GM12878 (cell line): ENCODE results near the gene RIPOR1. TPM values are rescaled to one million over a fixed set of nuclear protein-coding genes. Genes with fewer than 3 reads are reported as not detected.

ENCODE experiments used
- ATF7 ChIP-seq: fragments of 450-650 bp; IDR thresholded peaks from 2 replicates; pipeline ENCODE4 v1.6.1; 2016; ENCODE audit warnings: low read depth, mild to moderate bottlenecking
- CBFB ChIP-seq: IDR thresholded peaks from 2 replicates; pipeline ENCODE4 v1.6.1; 2016; ENCODE audit warnings: antibody characterized with exemption, low read depth
- CHD4 ChIP-seq: fragments of 200-600 bp; sonication (generic); IDR thresholded peaks from 2 replicates; pipeline ENCODE4 v1.6.1; 2016; ENCODE audit warnings: mild to moderate bottlenecking
- DPF2 ChIP-seq: fragments of 450-650 bp; IDR thresholded peaks from 2 replicates; pipeline ENCODE4 v1.6.1; 2017; ENCODE audit warnings: mild to moderate bottlenecking
- HCFC1 ChIP-seq: fragments of 150-350 bp; IDR thresholded peaks from 2 replicates; pipeline ENCODE4 v1.6.1; 2014; ENCODE audit warnings: low read length
- MXI1 ChIP-seq: fragments of 150-350 bp; IDR thresholded peaks from 2 replicates; pipeline ENCODE4 v1.6.1; 2011; ENCODE audit warnings: low read depth, mild to moderate bottlenecking, inconsistent platforms, low read length, improper control_type of control experiment
- NFYA ChIP-seq: IDR thresholded peaks from 2 replicates; pipeline ENCODE4 v1.6.1; 2011; ENCODE audit warnings: low read depth, mild to moderate bottlenecking, low read length, improper control_type of control experiment, borderline replicate concordance
- PAX5 ChIP-seq: IDR thresholded peaks from 2 replicates; pipeline ENCODE4 v1.6.1; 2011; ENCODE audit warnings: low read depth, low read length, borderline replicate concordance
- RCOR1 ChIP-seq: conservative IDR thresholded peaks from 2 replicates; pipeline ENCODE4 v1.6.1; 2012; ENCODE audit warnings: low read depth, low read length, improper control_type of control experiment
- SIN3A ChIP-seq: IDR thresholded peaks from 2 replicates; pipeline ENCODE4 v1.6.1; 2012; ENCODE audit warnings: low read depth, low read length, improper control_type of control experiment
- SIX5 ChIP-seq: IDR thresholded peaks from 2 replicates; pipeline ENCODE4 v1.6.1; 2011; ENCODE audit warnings: mild to moderate bottlenecking, low read depth, low read length, moderate library complexity; ENCODE audit not compliant: severe bottlenecking
- SMC3 ChIP-seq: IDR thresholded peaks from 2 replicates; pipeline ENCODE4 v1.6.1; 2011; ENCODE audit warnings: low read length, improper control_type of control experiment, borderline replicate concordance
- SPI1 ChIP-seq: IDR thresholded peaks from 2 replicates; pipeline ENCODE4 v1.6.1; 2011; ENCODE audit warnings: low read depth, mild to moderate bottlenecking, low read length, moderate library complexity, borderline replicate concordance; ENCODE audit not compliant: insufficient read depth
- SREBF2 ChIP-seq: IDR thresholded peaks from 2 replicates; pipeline ENCODE4 v1.6.1; 2012; ENCODE audit warnings: mild to moderate bottlenecking, low read length
- STAT1 ChIP-seq: fragments of 450-650 bp; conservative IDR thresholded peaks from 2 replicates; pipeline ENCODE4 v1.6.1; 2014; ENCODE audit warnings: antibody characterized with exemption, mild to moderate bottlenecking
- TBL1XR1 ChIP-seq: IDR thresholded peaks from 2 replicates; pipeline ENCODE4 v1.6.1; 2012; ENCODE audit warnings: low read depth, low read length, improper control_type of control experiment
- polyA plus RNA-seq, 11 experiments: library from polyadenylated mRNA; depleted of rRNA in 4 of 11; unstranded in 6 of 11; stranded (reverse) in 5 of 11; fragments of >200 nt; fragmentation: Nextera tagmentation in 4 of 11; fragmentation: Illumina TruSeq in 1 of 11; extraction: Ambion mirVana in 4 of 11; extraction: Trizol in 1 of 11; gene quantifications; 1 replicate in 1 of 11; 2 replicates in 10 of 11; pipeline versions ENCODE4 v1.2.1 to v1.2.3, GENCODE V29; 2011 to 2016; ENCODE audit warnings: inconsistent platforms in 2 of 11, missing spikeins in 2 of 11, low read depth in 1 of 11
- total RNA-seq, 4 experiments: library from RNA; depleted of rRNA in 3 of 4; stranded (reverse); fragments of >200 nt in 3 of 4; fragmentation: Illumina TruSeq in 1 of 4; extraction: Trizol in 1 of 4; gene quantifications; 2 replicates each; pipeline versions ENCODE4 v1.2.1 to v1.2.3, GENCODE V29; 2013 to 2021
- TF ChIP-seq, protein P1 (sequence below): fragments of 450-650 bp; IDR thresholded peaks from 2 replicates; pipeline ENCODE4 v1.6.1; 2017; ENCODE audit warnings: borderline replicate concordance
- TF ChIP-seq, protein P2 (sequence below): fragments of 150-350 bp; IDR thresholded peaks from 2 replicates; pipeline ENCODE4 v1.6.1; 2016; ENCODE audit warnings: low read depth, low read length
- TF ChIP-seq, protein P3 (sequence below): fragments of 150-350 bp; IDR thresholded peaks from 2 replicates; pipeline ENCODE4 v1.6.1; 2014; ENCODE audit warnings: mild to moderate bottlenecking, low read depth, low read length
- TF ChIP-seq, protein P4 (sequence below): IDR thresholded peaks from 2 replicates; pipeline ENCODE4 v1.6.1; 2012; ENCODE audit warnings: low read depth, low read length, improper control_type of control experiment
- TF ChIP-seq, protein P5 (sequence below): fragments of 450-650 bp; conservative IDR thresholded peaks from 2 replicates; pipeline ENCODE4 v1.6.1; 2017; ENCODE audit warnings: mild to moderate bottlenecking, moderate library complexity

The RIPOR1 gene
- total and polyA plus RNA-seq, 10 of the 15 experiments (the other 5 are each of a cell fraction or from before 2014, with no cell fraction given) = 0.13 to 28.5 (median 7.0) TPM

- TF ChIP-seq, protein P1, sequence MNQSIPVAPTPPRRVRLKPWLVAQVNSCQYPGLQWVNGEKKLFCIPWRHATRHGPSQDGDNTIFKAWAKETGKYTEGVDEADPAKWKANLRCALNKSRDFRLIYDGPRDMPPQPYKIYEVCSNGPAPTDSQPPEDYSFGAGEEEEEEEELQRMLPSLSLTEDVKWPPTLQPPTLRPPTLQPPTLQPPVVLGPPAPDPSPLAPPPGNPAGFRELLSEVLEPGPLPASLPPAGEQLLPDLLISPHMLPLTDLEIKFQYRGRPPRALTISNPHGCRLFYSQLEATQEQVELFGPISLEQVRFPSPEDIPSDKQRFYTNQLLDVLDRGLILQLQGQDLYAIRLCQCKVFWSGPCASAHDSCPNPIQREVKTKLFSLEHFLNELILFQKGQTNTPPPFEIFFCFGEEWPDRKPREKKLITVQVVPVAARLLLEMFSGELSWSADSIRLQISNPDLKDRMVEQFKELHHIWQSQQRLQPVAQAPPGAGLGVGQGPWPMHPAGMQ = no peak
- TF ChIP-seq CBFB (peak; percentile 69), ATF7 (0 out of 2 replicates have a peak, but pooled peaks have one; percentile 16), SMC3 (peak; percentile 38; the same call in 1 of the 2 replicates), TBL1XR1 (peak; percentile 77), HCFC1 (peak; percentile 67), MXI1 (peak; percentile 90), PAX5 (peak; percentile 52; the same call in 1 of the 2 replicates), SREBF2 (no peak), SPI1 (peak; percentile 71; the same call in 1 of the 2 replicates), CHD4 (no peak), SIX5 (no peak), SIN3A (peak; percentile 99), STAT1 (no peak), NFYA (no peak), DPF2 (0 out of 2 replicates have a peak, but pooled peaks have one; percentile 37), RCOR1 (0 out of 2 replicates have a peak, but pooled peaks have one; percentile 26)
- TF ChIP-seq, protein P2, sequence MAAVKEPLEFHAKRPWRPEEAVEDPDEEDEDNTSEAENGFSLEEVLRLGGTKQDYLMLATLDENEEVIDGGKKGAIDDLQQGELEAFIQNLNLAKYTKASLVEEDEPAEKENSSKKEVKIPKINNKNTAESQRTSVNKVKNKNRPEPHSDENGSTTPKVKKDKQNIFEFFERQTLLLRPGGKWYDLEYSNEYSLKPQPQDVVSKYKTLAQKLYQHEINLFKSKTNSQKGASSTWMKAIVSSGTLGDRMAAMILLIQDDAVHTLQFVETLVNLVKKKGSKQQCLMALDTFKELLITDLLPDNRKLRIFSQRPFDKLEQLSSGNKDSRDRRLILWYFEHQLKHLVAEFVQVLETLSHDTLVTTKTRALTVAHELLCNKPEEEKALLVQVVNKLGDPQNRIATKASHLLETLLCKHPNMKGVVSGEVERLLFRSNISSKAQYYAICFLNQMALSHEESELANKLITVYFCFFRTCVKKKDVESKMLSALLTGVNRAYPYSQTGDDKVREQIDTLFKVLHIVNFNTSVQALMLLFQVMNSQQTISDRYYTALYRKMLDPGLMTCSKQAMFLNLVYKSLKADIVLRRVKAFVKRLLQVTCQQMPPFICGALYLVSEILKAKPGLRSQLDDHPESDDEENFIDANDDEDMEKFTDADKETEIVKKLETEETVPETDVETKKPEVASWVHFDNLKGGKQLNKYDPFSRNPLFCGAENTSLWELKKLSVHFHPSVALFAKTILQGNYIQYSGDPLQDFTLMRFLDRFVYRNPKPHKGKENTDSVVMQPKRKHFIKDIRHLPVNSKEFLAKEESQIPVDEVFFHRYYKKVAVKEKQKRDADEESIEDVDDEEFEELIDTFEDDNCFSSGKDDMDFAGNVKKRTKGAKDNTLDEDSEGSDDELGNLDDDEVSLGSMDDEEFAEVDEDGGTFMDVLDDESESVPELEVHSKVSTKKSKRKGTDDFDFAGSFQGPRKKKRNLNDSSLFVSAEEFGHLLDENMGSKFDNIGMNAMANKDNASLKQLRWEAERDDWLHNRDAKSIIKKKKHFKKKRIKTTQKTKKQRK = no peak
- TF ChIP-seq, protein P3, sequence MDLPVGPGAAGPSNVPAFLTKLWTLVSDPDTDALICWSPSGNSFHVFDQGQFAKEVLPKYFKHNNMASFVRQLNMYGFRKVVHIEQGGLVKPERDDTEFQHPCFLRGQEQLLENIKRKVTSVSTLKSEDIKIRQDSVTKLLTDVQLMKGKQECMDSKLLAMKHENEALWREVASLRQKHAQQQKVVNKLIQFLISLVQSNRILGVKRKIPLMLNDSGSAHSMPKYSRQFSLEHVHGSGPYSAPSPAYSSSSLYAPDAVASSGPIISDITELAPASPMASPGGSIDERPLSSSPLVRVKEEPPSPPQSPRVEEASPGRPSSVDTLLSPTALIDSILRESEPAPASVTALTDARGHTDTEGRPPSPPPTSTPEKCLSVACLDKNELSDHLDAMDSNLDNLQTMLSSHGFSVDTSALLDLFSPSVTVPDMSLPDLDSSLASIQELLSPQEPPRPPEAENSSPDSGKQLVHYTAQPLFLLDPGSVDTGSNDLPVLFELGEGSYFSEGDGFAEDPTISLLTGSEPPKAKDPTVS = no peak
- TF ChIP-seq, protein P4, sequence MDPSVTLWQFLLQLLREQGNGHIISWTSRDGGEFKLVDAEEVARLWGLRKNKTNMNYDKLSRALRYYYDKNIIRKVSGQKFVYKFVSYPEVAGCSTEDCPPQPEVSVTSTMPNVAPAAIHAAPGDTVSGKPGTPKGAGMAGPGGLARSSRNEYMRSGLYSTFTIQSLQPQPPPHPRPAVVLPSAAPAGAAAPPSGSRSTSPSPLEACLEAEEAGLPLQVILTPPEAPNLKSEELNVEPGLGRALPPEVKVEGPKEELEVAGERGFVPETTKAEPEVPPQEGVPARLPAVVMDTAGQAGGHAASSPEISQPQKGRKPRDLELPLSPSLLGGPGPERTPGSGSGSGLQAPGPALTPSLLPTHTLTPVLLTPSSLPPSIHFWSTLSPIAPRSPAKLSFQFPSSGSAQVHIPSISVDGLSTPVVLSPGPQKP = peak; percentile 68; the same call in 1 of the 2 replicates
- TF ChIP-seq, protein P5, sequence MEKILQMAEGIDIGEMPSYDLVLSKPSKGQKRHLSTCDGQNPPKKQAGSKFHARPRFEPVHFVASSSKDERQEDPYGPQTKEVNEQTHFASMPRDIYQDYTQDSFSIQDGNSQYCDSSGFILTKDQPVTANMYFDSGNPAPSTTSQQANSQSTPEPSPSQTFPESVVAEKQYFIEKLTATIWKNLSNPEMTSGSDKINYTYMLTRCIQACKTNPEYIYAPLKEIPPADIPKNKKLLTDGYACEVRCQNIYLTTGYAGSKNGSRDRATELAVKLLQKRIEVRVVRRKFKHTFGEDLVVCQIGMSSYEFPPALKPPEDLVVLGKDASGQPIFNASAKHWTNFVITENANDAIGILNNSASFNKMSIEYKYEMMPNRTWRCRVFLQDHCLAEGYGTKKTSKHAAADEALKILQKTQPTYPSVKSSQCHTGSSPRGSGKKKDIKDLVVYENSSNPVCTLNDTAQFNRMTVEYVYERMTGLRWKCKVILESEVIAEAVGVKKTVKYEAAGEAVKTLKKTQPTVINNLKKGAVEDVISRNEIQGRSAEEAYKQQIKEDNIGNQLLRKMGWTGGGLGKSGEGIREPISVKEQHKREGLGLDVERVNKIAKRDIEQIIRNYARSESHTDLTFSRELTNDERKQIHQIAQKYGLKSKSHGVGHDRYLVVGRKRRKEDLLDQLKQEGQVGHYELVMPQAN = peak; percentile 99
These were observed 47.6 kb upstream of the RIPOR1 start, which contains the start of gene ATP6V0D1 (continued) for GRCh38 chr16:67480833-67481560.
